IMR-90 (cell line): ENCODE results near the gene TMEM117. TPM values are rescaled to one million over a fixed set of nuclear protein-coding genes. Genes with fewer than 3 reads are reported as not detected.
A peak's percentile ranks its signal among the peaks of the same experiment; 100 is the strongest.

ENCODE experiments used
- ATAC-seq: fragments of 200-7000 bp; cut with Tn5 transposase; 2 replicates; pipeline ENCODE4 v1.9.1; 2020; ENCODE audit warnings: low read depth, mild to moderate bottlenecking, moderate library complexity
- BruUV-seq: library from RNA; stranded (reverse); fragments of 400-500 nt; replicated peaks from 2 replicates; lab custom pipeline; 2021; lab: Mats Ljungman, UMichigan
- CTCF ChIA-PET: fragments of 300-600 bp; formaldehyde crosslinking; extraction: SDS; loops from one replicate; lab custom pipeline; 2021; ENCODE audit warnings: antibody characterized with exemption; lab: Yijun Ruan, JAX
- POLR2A ChIA-PET: fragments of 300-600 bp; sonication (Branson Sonifier 250); formaldehyde crosslinking; loops from one replicate; lab custom pipeline; 2022; ENCODE audit warnings: antibody characterized with exemption; ENCODE audit not compliant: unreplicated experiment; lab: Charles Lee
- DNase-seq: peaks from one replicate; pipeline ENCODE4 v3.0.0; 2013
- H2AFZ ChIP-seq: replicated peaks from 2 replicates; pipeline ENCODE3; 2013; ENCODE audit warnings: low read length, mild to moderate bottlenecking; ENCODE audit not compliant: poor library complexity
- H2AK5ac ChIP-seq: 2 replicates; pipeline ENCODE4 v1.6.1; 2013; ENCODE audit warnings: low read depth, low read length, inconsistent platforms
- H2AK9ac ChIP-seq: replicated peaks from 2 replicates; pipeline ENCODE3; 2013; ENCODE audit warnings: mild to moderate bottlenecking, low read depth, low read length, moderate library complexity; ENCODE audit not compliant: poor library complexity
- H2BK120ac ChIP-seq: 2 replicates; pipeline ENCODE4 v1.6.1; 2013; ENCODE audit warnings: low read depth, low read length, inconsistent platforms
- H2BK15ac ChIP-seq: 3 replicates; pipeline ENCODE4 v1.6.1; 2013; ENCODE audit warnings: low read depth, low read length, inconsistent platforms
- H2BK20ac ChIP-seq: 2 replicates; pipeline ENCODE4 v1.6.1; 2013; ENCODE audit warnings: low read depth, mild to moderate bottlenecking, inconsistent platforms, low read length, moderate library complexity
- H2BK5ac ChIP-seq: 2 replicates; pipeline ENCODE4 v1.6.1; 2013; ENCODE audit warnings: mild to moderate bottlenecking, low read depth, low read length, inconsistent platforms; ENCODE audit not compliant: poor library complexity, severe bottlenecking
- H3K14ac ChIP-seq: replicated peaks from 2 replicates; pipeline ENCODE4 v1.6.1; 2013; ENCODE audit warnings: low read depth, low read length, inconsistent platforms
- H3K18ac ChIP-seq: 2 replicates; pipeline ENCODE4 v1.6.1; 2013; ENCODE audit warnings: low read depth, low read length, control low read depth
- H3K23ac ChIP-seq: 2 replicates; pipeline ENCODE4 v1.6.1; 2013; ENCODE audit warnings: low read depth, low read length, inconsistent platforms
- H3K27ac ChIP-seq: 2 replicates; pipeline ENCODE4 v1.5.1; 2013; ENCODE audit warnings: mild to moderate bottlenecking, control low read depth, low read length; ENCODE audit not compliant: insufficient read depth
- H3K27me3 ChIP-seq: 2 replicates; pipeline ENCODE4 v1.6.1; 2013; ENCODE audit warnings: low read length; ENCODE audit not compliant: control insufficient read depth, insufficient read depth
- H3K36me3 ChIP-seq: 2 replicates; pipeline ENCODE4 v1.6.1; 2013; ENCODE audit warnings: low read length, mixed read lengths; ENCODE audit not compliant: control insufficient read depth, insufficient read depth
- H3K4ac ChIP-seq: 2 replicates; pipeline ENCODE4 v1.6.1; 2013; ENCODE audit warnings: low read depth, low read length, inconsistent platforms
- H3K4me1 ChIP-seq: 2 replicates; pipeline ENCODE4 v1.6.1; 2013; ENCODE audit warnings: low read length, mixed read lengths; ENCODE audit not compliant: control insufficient read depth, insufficient read depth
- H3K4me2 ChIP-seq: 2 replicates; pipeline ENCODE4 v1.6.1; 2013; ENCODE audit warnings: low read depth, mild to moderate bottlenecking, control low read depth, low read length, moderate library complexity
- H3K4me3 ChIP-seq: 2 replicates; pipeline ENCODE4 v1.5.1; 2013; ENCODE audit warnings: low read depth, mild to moderate bottlenecking, control low read depth, low read length, moderate library complexity; ENCODE audit not compliant: insufficient read depth
- H3K56ac ChIP-seq: 2 replicates; pipeline ENCODE4 v1.6.1; 2013; ENCODE audit warnings: low read length, inconsistent platforms; ENCODE audit not compliant: insufficient read depth; ENCODE audit errors: extremely low read depth
- H3K79me1 ChIP-seq, 2 experiments: 2 replicates each; pipeline ENCODE4 v1.6.1; 2013; ENCODE audit warnings: low read length in 2 of 2, inconsistent platforms in 1 of 2, low read depth in 1 of 2
- H3K9ac ChIP-seq: 2 replicates; pipeline ENCODE4 v1.6.1; 2013; ENCODE audit warnings: low read depth, low read length, control low read depth
- H3K9me1 ChIP-seq: 2 replicates; pipeline ENCODE4 v1.6.1; 2013; ENCODE audit warnings: low read length, inconsistent platforms; ENCODE audit not compliant: insufficient read depth
- H3K9me3 ChIP-seq: 2 replicates; pipeline ENCODE4 v1.6.1; 2013; ENCODE audit warnings: low read length; ENCODE audit not compliant: control insufficient read depth, insufficient read depth
- H4K20me1 ChIP-seq: 2 replicates; pipeline ENCODE4 v1.6.1; 2013; ENCODE audit warnings: low read length, inconsistent platforms; ENCODE audit not compliant: insufficient read depth
- H4K5ac ChIP-seq: 2 replicates; pipeline ENCODE4 v1.6.1; 2013; ENCODE audit warnings: mild to moderate bottlenecking, low read depth, low read length, control low read depth
- H4K8ac ChIP-seq, 2 experiments: 2 replicates each; pipeline ENCODE4 v1.6.1; 2013; ENCODE audit warnings: low read depth in 2 of 2, low read length in 2 of 2, control low read depth in 1 of 2, inconsistent platforms in 1 of 2
- H4K91ac ChIP-seq: 2 replicates; pipeline ENCODE4 v1.6.1; 2013; ENCODE audit warnings: low read depth, low read length, inconsistent platforms; ENCODE audit not compliant: insufficient read depth
- BHLHE40 ChIP-seq: fragments of 150-350 bp; IDR thresholded peaks from 2 replicates; pipeline ENCODE4 v1.6.1; 2016; ENCODE audit warnings: mild to moderate bottlenecking, low read depth, low read length
- CEBPB ChIP-seq: IDR thresholded peaks from 2 replicates; pipeline ENCODE4 v1.6.1; 2012; ENCODE audit warnings: low read depth, low read length, improper control_type of control experiment
- CHD1 ChIP-seq: IDR thresholded peaks from 2 replicates; pipeline ENCODE4 v1.6.1; 2012; ENCODE audit warnings: low read depth, low read length, improper control_type of control experiment
- CTCF ChIP-seq: conservative IDR thresholded peaks from 2 replicates; pipeline ENCODE4 v1.5.1; 2012; ENCODE audit warnings: mild to moderate bottlenecking, low read depth, low read length, improper control_type of control experiment
- ELK1 ChIP-seq: fragments of 150-350 bp; IDR thresholded peaks from 2 replicates; pipeline ENCODE4 v1.6.1; 2016; ENCODE audit warnings: low read depth, mild to moderate bottlenecking, low read length, moderate library complexity, borderline replicate concordance
- FOS ChIP-seq: fragments of 150-350 bp; IDR thresholded peaks from 2 replicates; pipeline ENCODE4 v1.6.1; 2016; ENCODE audit warnings: low read depth, low read length
- MAFK ChIP-seq: IDR thresholded peaks from 2 replicates; pipeline ENCODE4 v1.6.1; 2012; ENCODE audit warnings: low read depth, low read length, improper control_type of control experiment
- MAZ ChIP-seq: IDR thresholded peaks from 2 replicates; pipeline ENCODE4 v1.6.1; 2012; ENCODE audit warnings: low read depth, mild to moderate bottlenecking, low read length, improper control_type of control experiment, moderate library complexity, borderline replicate concordance
- MXI1 ChIP-seq: IDR thresholded peaks from 2 replicates; pipeline ENCODE4 v1.6.1; 2012; ENCODE audit warnings: low read depth, mild to moderate bottlenecking, low read length, moderate library complexity, borderline replicate concordance
- NFE2L2 ChIP-seq: fragments of 150-350 bp; IDR thresholded peaks from 2 replicates; pipeline ENCODE4 v1.6.1; 2016; ENCODE audit warnings: low read depth, mild to moderate bottlenecking, low read length
- POLR2A ChIP-seq: IDR thresholded peaks from 2 replicates; pipeline ENCODE4 v1.6.1; 2012; ENCODE audit warnings: mild to moderate bottlenecking, low read depth, low read length
- RAD21 ChIP-seq: IDR thresholded peaks from 2 replicates; pipeline ENCODE4 v1.6.1; 2012; ENCODE audit warnings: low read length, improper control_type of control experiment
- RCOR1 ChIP-seq: IDR thresholded peaks from 2 replicates; pipeline ENCODE4 v1.6.1; 2012; ENCODE audit warnings: mild to moderate bottlenecking, low read length, improper control_type of control experiment; ENCODE audit not compliant: insufficient replicate concordance
- RFX5 ChIP-seq: IDR thresholded peaks from 2 replicates; pipeline ENCODE4 v1.8.0; 2012; ENCODE audit warnings: low read depth, mild to moderate bottlenecking, low read length, moderate library complexity
- SMC3 ChIP-seq: fragments of 150-350 bp; IDR thresholded peaks from 2 replicates; pipeline ENCODE4 v1.6.1; 2016; ENCODE audit warnings: low read depth, mild to moderate bottlenecking, antibody characterized with exemption, low read length, moderate library complexity
- USF2 ChIP-seq: fragments of 150-350 bp; IDR thresholded peaks from 2 replicates; pipeline ENCODE4 v1.6.1; 2017; ENCODE audit warnings: mild to moderate bottlenecking, antibody characterized with exemption, low read length, low read depth
- WGBS, 2 experiments: methylation state at CpG; one replicate each; pipeline versions ENCODE4 v1.1.5 to v1.1.7; 2013; ENCODE audit warnings: missing lambda C conversion rate in 2 of 2; ENCODE audit not compliant: insufficient read length in 1 of 2; ENCODE audit errors: extremely low coverage in 2 of 2; 5-methylcytosine and 5-hydroxymethylcytosine counted together
- dilution Hi-C: fragments of 300-500 bp; cut with HindIII; formaldehyde crosslinking; loops from one replicate; pipeline ENCODE4 v1.14.3; 2018; ENCODE audit warnings: low sequenced_read_pairs; ENCODE audit not compliant: unreplicated experiment
- in situ Hi-C: fragments of 300-500 bp; cut with MboI; formaldehyde crosslinking; loops from 3 replicates; pipeline ENCODE4 v1.14.3; 2019; ENCODE audit warnings: low sequenced_read_pairs, inconsistent platforms, mixed read lengths
- intact Hi-C: fragments of 100-400 bp; cut with micrococcal nuclease; formaldehyde crosslinking; loops from 2 replicates; pipeline ENCODE4 v1.10.0; 2022
- polyA plus RNA-seq, 3 experiments: library from polyadenylated mRNA; depleted of rRNA; stranded (reverse); fragments of >200 nt; gene quantifications; 2 replicates each; pipeline ENCODE4 v1.2.3, GENCODE V29; 2012; ENCODE audit warnings: low replicate concordance in 1 of 3
- total RNA-seq: library from RNA; depleted of rRNA; stranded (reverse); fragments of >200 nt; gene quantifications from 2 replicates; pipeline ENCODE4 v1.2.3, GENCODE V29; 2012

Gene TMEM117
- total and polyA plus RNA-seq, 2 of the 4 experiments (the other 2 are of a cell fraction): 8.7 to 21.0 TPM

- Histone ChIP-seq H4K5ac (no peak overlapping the region), H3K4me2 (no peak overlapping the region), H3K4me1 (no peaks in the 10 kb centered on the region), H2AK5ac (no peak overlapping the region), H2BK20ac (no peak overlapping the region), H2AK9ac (no peak overlapping the region), H3K4me3 (no peak overlapping the region), H3K36me3 (no peaks in the 10 kb centered on the region), H3K4ac (no peak overlapping the region), H3K9me1 (peaks cover 3% of the 10 kb centered on the region; the same call in 1 of the 2 replicates), H2BK120ac (no peak overlapping the region), H3K56ac (no peak overlapping the region), H3K27ac (no peak overlapping the region), H4K91ac (no peak overlapping the region), H3K14ac (no peak overlapping the region), H3K9me3 (no peaks in the 10 kb centered on the region), H2BK5ac (no peak overlapping the region), H3K18ac (no peak overlapping the region), H3K9ac (no peak overlapping the region), H3K23ac (no peak overlapping the region), H2AFZ (no peak overlapping the region), H2BK15ac (no peak overlapping the region), H3K79me1 (no peaks in the 10 kb centered on the region), H4K8ac (no peak overlapping the region), H3K27me3 (no peaks in the 10 kb centered on the region), H4K20me1 (no peaks in the 10 kb centered on the region)
- BruUV-seq: no TSS peak
- TF ChIP-seq RAD21 (no peak), CHD1 (no peak), RCOR1 (no peak), SMC3 (no peak), FOS (no peak), RFX5 (no peak), BHLHE40 (no peak), NFE2L2 (no peak), MAFK (no peak), MAZ (no peak), CEBPB (no peak), MXI1 (no peak), POLR2A (no peak), USF2 (no peak), CTCF (no peak), ELK1 (no peak)
- in situ Hi-C loops (no loop called here), intact Hi-C loops (no loop called here), dilution Hi-C loops (no loop called here)
- DNase-seq (peak; percentile 60), ATAC-seq (peak; percentile 21; the same call in 1 of the 2 replicates)
- ChIA-PET CTCF (no interaction called here), POLR2A (no interaction called here)
- no CpG with 5 or more reads among the region's 2 CpGs for WGBS, 2 experiments
These were observed 536.4 kb downstream of the TMEM117 start for GRCh38 chr12:44372259-44372658.
